H1 (cell line): ENCODE measurements around the gene SNX33. TPM values are rescaled to one million over a fixed set of nuclear protein-coding genes. Genes with fewer than 3 reads are reported as not detected.

Experiments used
- CTCF ChIA-PET: fragments of 300-600 bp; sonication (Branson Sonifier 250); formaldehyde crosslinking; loops from one replicate; lab custom pipeline; 2021; ENCODE audit not compliant: partially characterized antibody; lab: Charles Lee
- POLR2A ChIA-PET: fragments of 300-600 bp; sonication (Branson Sonifier 250); formaldehyde crosslinking; loops from one replicate; lab custom pipeline; 2021; ENCODE audit warnings: inconsistent platforms; ENCODE audit not compliant: partially characterized antibody; lab: Charles Lee
- DNase-seq, 2 experiments: peaks; one replicate each; pipeline versions ENCODE4 v3.0.0 to v3.0.0-alpha.2; 2010 to 2022; ENCODE audit warnings: low spot score in 2 of 2, low read depth in 1 of 2, mixed read lengths in 1 of 2
- FAIRE-seq: peaks from 2 replicates; lab custom pipeline; 2011; peaks lifted over from hg19 to GRCh38; lab: Jason Lieb, UNC
- H2AFZ ChIP-seq: 2 replicates; pipeline ENCODE4 v1.8.1; 2012; ENCODE audit warnings: low read length, inconsistent platforms
- H2AK5ac ChIP-seq: 2 replicates; pipeline ENCODE4 v1.6.1; 2013; ENCODE audit warnings: low read depth, low read length
- H2BK120ac ChIP-seq: replicated peaks from 2 replicates; pipeline ENCODE3; 2013; ENCODE audit warnings: low read depth, low read length, inconsistent platforms
- H2BK12ac ChIP-seq: 2 replicates; pipeline ENCODE4 v1.6.1; 2013; ENCODE audit warnings: low read depth, low read length
- H2BK15ac ChIP-seq: 2 replicates; pipeline ENCODE4 v1.6.1; 2013; ENCODE audit warnings: low read length
- H2BK20ac ChIP-seq: 2 replicates; pipeline ENCODE4 v1.6.1; 2013; ENCODE audit warnings: low read length
- H2BK5ac ChIP-seq: 2 replicates; pipeline ENCODE4 v1.6.1; 2013; ENCODE audit warnings: low read depth, low read length
- H3K14ac ChIP-seq: 2 replicates; pipeline ENCODE4 v1.6.1; 2013; ENCODE audit warnings: inconsistent platforms; ENCODE audit not compliant: insufficient read length
- H3K18ac ChIP-seq: 2 replicates; pipeline ENCODE4 v1.6.1; 2013; ENCODE audit warnings: low read length; ENCODE audit errors: extremely low read depth
- H3K23ac ChIP-seq: 2 replicates; pipeline ENCODE4 v1.6.1; 2013; ENCODE audit warnings: inconsistent platforms; ENCODE audit not compliant: insufficient read length
- H3K23me2 ChIP-seq: 2 replicates; pipeline ENCODE4 v1.6.1; 2013; ENCODE audit warnings: low read depth, low read length
- H3K27ac ChIP-seq: 2 replicates; pipeline ENCODE4 v1.6.1; 2011; ENCODE audit warnings: low read depth, low read length, inconsistent platforms
- H3K27me3 ChIP-seq, 4 experiments: replicated peaks in 1 of 4; 1 replicate in 1 of 4; 2 replicates in 3 of 4; pipeline versions ENCODE4 v1.6.1 to v1.8.1; 2011 to 2013; ENCODE audit warnings: low read length in 3 of 4, mild to moderate bottlenecking in 3 of 4, inconsistent platforms in 2 of 4, mixed read lengths in 2 of 4, moderate library complexity in 1 of 4; ENCODE audit not compliant: control insufficient read depth in 3 of 4, insufficient read depth in 3 of 4; ENCODE audit errors: extremely low read depth in 1 of 4
- H3K36me3 ChIP-seq, 4 experiments: 2 replicates each; pipeline versions ENCODE4 v1.6.1 to v1.8.1; 2011 to 2013; ENCODE audit warnings: mild to moderate bottlenecking in 4 of 4, low read length in 3 of 4, moderate library complexity in 2 of 4, control low read depth in 1 of 4, inconsistent platforms in 1 of 4; ENCODE audit not compliant: insufficient read depth in 4 of 4, control insufficient read depth in 2 of 4
- H3K4ac ChIP-seq: replicated peaks from 2 replicates; pipeline ENCODE3; 2013; ENCODE audit warnings: low read length, low read depth, mixed read lengths, inconsistent platforms; ENCODE audit not compliant: insufficient read length
- H3K4me1 ChIP-seq, 4 experiments: replicated peaks in 1 of 4; 1 replicate in 1 of 4; 2 replicates in 3 of 4; pipeline versions ENCODE4 v1.6.1 to v1.8.1; 2011 to 2013; ENCODE audit warnings: low read length in 3 of 4, inconsistent platforms in 2 of 4, mixed read lengths in 1 of 4; ENCODE audit not compliant: insufficient read depth in 4 of 4, control insufficient read depth in 3 of 4
- H3K4me2 ChIP-seq, 2 experiments: 2 replicates each; pipeline versions ENCODE4 v1.6.1 to v1.8.1; 2011 to 2013; ENCODE audit warnings: low read depth in 2 of 2, low read length in 2 of 2, control low read depth in 1 of 2, inconsistent platforms in 1 of 2, mild to moderate bottlenecking in 1 of 2; ENCODE audit not compliant: insufficient read depth in 1 of 2
- H3K4me3 ChIP-seq, 4 experiments: fragments of 200-600, 300-600 bp in 1 of 4; sonication (generic), shearing (Covaris generic), sonication (Bioruptor Twin) in 1 of 4; 2 replicates each; pipeline versions ENCODE4 v1.5.1 to v1.8.1; 2011 to 2016; ENCODE audit warnings: low read length in 4 of 4, low read depth in 3 of 4, control low read depth in 2 of 4, inconsistent platforms in 2 of 4, mild to moderate bottlenecking in 2 of 4, mixed read lengths in 1 of 4, moderate library complexity in 1 of 4; ENCODE audit not compliant: insufficient read depth in 2 of 4; ENCODE audit errors: extremely low read depth in 1 of 4
- H3K56ac ChIP-seq: replicated peaks from 2 replicates; pipeline ENCODE3; 2013; ENCODE audit warnings: low read depth, mild to moderate bottlenecking, mixed read lengths, low read length, inconsistent platforms; ENCODE audit not compliant: insufficient read length
- H3K79me1 ChIP-seq: 2 replicates; pipeline ENCODE4 v1.6.1; 2013; ENCODE audit warnings: low read depth, low read length, control low read depth
- H3K79me2 ChIP-seq, 2 experiments: 2 replicates each; pipeline versions ENCODE4 v1.6.1 to v1.8.1; 2012 to 2013; ENCODE audit warnings: low read length in 2 of 2, mild to moderate bottlenecking in 2 of 2, inconsistent platforms in 1 of 2; ENCODE audit not compliant: insufficient read depth in 2 of 2, control insufficient read depth in 1 of 2
- H3K9ac ChIP-seq, 4 experiments: replicated peaks in 1 of 4; 1 replicate in 1 of 4; 2 replicates in 3 of 4; pipeline versions ENCODE4 v1.6.1 to v1.8.1; 2011 to 2013; ENCODE audit warnings: low read depth in 3 of 4, low read length in 3 of 4, control low read depth in 2 of 4, mild to moderate bottlenecking in 2 of 4, moderate library complexity in 2 of 4, inconsistent platforms in 1 of 4; ENCODE audit errors: extremely low read depth in 1 of 4
- H3K9me3 ChIP-seq, 2 experiments: 2 replicates each; pipeline versions ENCODE4 v1.6.1 to v1.8.1; 2012 to 2013; ENCODE audit warnings: mild to moderate bottlenecking in 2 of 2, moderate library complexity in 2 of 2, control low read depth in 1 of 2, inconsistent platforms in 1 of 2, low read depth in 1 of 2, low read length in 1 of 2, mixed read lengths in 1 of 2; ENCODE audit not compliant: insufficient read depth in 2 of 2
- H4K20me1 ChIP-seq, 2 experiments: replicated peaks in 1 of 2; 2 replicates each; pipeline versions ENCODE3 to v1.8.1; 2011 to 2013; ENCODE audit warnings: inconsistent platforms in 2 of 2, low read length in 2 of 2, mild to moderate bottlenecking in 1 of 2; ENCODE audit not compliant: insufficient read depth in 2 of 2, control insufficient read depth in 1 of 2
- H4K5ac ChIP-seq: 2 replicates; pipeline ENCODE4 v1.6.1; 2013; ENCODE audit warnings: low read length, low read depth, mixed read lengths, inconsistent platforms; ENCODE audit not compliant: insufficient read length
- H4K8ac ChIP-seq: 2 replicates; pipeline ENCODE4 v1.8.0; 2013; ENCODE audit warnings: mild to moderate bottlenecking, moderate library complexity, low read length, inconsistent platforms; ENCODE audit not compliant: insufficient read depth; ENCODE audit errors: extremely low read depth
- H4K91ac ChIP-seq: replicated peaks from 2 replicates; pipeline ENCODE3; 2013; ENCODE audit warnings: low read length, mixed read lengths, inconsistent platforms; ENCODE audit not compliant: insufficient read length
- CTCF ChIP-seq, 3 experiments: IDR thresholded peaks; 1 replicate in 2 of 3; 2 replicates in 1 of 3; pipeline versions ENCODE4 v1.5.1 to v1.6.1; 2011; ENCODE audit warnings: low read length in 3 of 3, mild to moderate bottlenecking in 3 of 3, inconsistent platforms in 2 of 3, low read depth in 1 of 3, moderate library complexity in 1 of 3; ENCODE audit not compliant: insufficient read depth in 1 of 3; ENCODE audit errors: control extremely low read depth in 1 of 3
- NANOG ChIP-seq: IDR thresholded peaks from 2 replicates; pipeline ENCODE4 v1.6.1; 2011; ENCODE audit warnings: low read length, low read depth, mild to moderate bottlenecking, inconsistent platforms; ENCODE audit not compliant: insufficient read depth, poor library complexity, severe bottlenecking
- SAP30 ChIP-seq: fragments of 300-600 bp; sonication (generic); IDR thresholded peaks from 2 replicates; pipeline ENCODE4 v1.7.1; 2012; ENCODE audit warnings: low read length, moderate library complexity, mild to moderate bottlenecking, inconsistent platforms; ENCODE audit not compliant: insufficient read depth, insufficient replicate concordance
- SP4 ChIP-seq: IDR thresholded peaks from 2 replicates; pipeline ENCODE4 v1.6.1; 2012; ENCODE audit warnings: low read length, inconsistent platforms
- YY1 ChIP-seq: IDR thresholded peaks from 2 replicates; pipeline ENCODE4 v1.6.1; 2011; ENCODE audit warnings: low read depth, mild to moderate bottlenecking, low read length
- WGBS, 2 experiments: shearing (Covaris generic) in 1 of 2; methylation state at CpG; one replicate each; pipeline versions ENCODE4 v1.1.6 to v1.1.7; 2013 to 2015; ENCODE audit warnings: low lambda C conversion rate in 2 of 2, mixed read lengths in 2 of 2, inconsistent platforms in 1 of 2, low coverage in 1 of 2, missing lambda C conversion rate in 1 of 2; ENCODE audit not compliant: insufficient replicate concordance in 2 of 2, insufficient coverage in 1 of 2, insufficient read length in 1 of 2; ENCODE audit errors: extremely low coverage in 1 of 2, missing lambda C conversion rate in 1 of 2; 5-methylcytosine and 5-hydroxymethylcytosine counted together
- polyA plus RNA-seq, 7 experiments: library from polyadenylated mRNA; depleted of rRNA in 3 of 7; stranded (reverse) in 5 of 7; unstranded in 2 of 7; fragments of >200 nt in 5 of 7; fragments of 200-250 nt in 2 of 7; gene quantifications; 1 replicate in 5 of 7; 2 replicates in 1 of 7; 4 replicates in 1 of 7; pipeline versions ENCODE4 v1.2.1 to v1.2.3, GENCODE V29; 2011 to 2013; ENCODE audit warnings: missing spikeins in 2 of 7, mixed read lengths in 2 of 7
- total RNA-seq: library from RNA; stranded (reverse); fragmentation: NEBNext Ultra II Directional; extraction: Animal tissue kit (Norgen Biotek cat#: 25700); gene quantifications from 2 replicates; pipeline ENCODE4 v1.2.1, GENCODE V29; 2021
- TF ChIP-seq, protein P1 (sequence below): IDR thresholded peaks from 2 replicates; pipeline ENCODE4 v1.6.1; 2012; ENCODE audit warnings: inconsistent platforms
- TF ChIP-seq, protein P2 (sequence below): IDR thresholded peaks from 2 replicates; pipeline ENCODE4 v1.6.1; 2011; ENCODE audit warnings: low read length, improper control_type of control experiment

SNX33 gene
- total and polyA plus RNA-seq, 2 of the 8 experiments (the other 6 are each of a cell fraction or from before 2014, with no cell fraction given) = 14.3 to 22.9 TPM

DNA sequence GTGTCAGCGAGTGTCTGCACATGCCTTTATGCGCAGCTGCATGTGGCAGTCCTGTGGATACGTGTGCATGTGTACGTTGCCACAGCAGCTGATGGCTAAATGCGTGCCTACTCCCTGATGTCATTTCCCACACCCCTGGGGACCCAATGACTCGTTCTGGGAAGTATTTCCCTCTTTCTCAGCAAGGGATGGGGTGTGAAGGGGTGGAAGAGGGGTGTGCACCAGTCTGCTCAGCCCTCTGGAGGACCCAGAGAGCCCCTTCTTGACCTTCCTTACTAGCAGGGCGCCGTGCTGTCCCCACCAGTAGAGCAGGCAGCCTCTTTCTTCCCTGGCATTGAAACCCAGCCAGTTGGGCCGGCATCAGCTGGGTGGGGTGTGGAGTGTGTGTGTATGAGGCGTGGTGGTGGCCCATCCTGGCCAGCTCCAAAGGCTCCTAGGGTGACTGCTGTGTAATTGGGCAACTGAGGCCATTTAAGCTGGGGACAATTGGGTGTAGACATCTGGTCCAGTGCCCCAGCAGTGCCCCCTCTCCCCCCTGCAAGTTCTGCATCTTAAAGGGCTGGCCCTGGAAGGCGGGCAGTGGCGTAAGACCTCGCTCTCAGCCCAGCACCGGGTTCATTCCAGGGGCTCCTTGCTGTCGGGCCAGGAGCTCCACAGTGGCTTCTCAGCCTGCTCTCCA lies 19.2 kb downstream of the SNX33 start:
- Histone ChIP-seq H3K18ac (no peak overlapping the region), H2BK12ac (no peak overlapping the region), H2BK5ac (no peak overlapping the region), H2BK15ac (no peak overlapping the region), H3K56ac (no peak overlapping the region), H3K4me1 (peaks cover 0 to under 1% (median under 1%) of the 10 kb centered on the region in 4 experiments; a peak in 4 of 7 replicates), H3K4me2 (no peak overlapping the region), H3K9me3 (no peaks in the 10 kb centered on the region), H2BK20ac (no peak overlapping the region), H3K36me3 (no peaks in the 10 kb centered on the region), H4K20me1 (peaks cover 0 to 8% of the 10 kb centered on the region in 2 experiments), H3K4ac (no peak overlapping the region), H3K23me2 (no peaks in the 10 kb centered on the region; the same call in 1 of the 2 replicates), H3K79me1 (no peaks in the 10 kb centered on the region; the same call in 1 of the 2 replicates), H3K9ac (peak overlapping the region in 1 of 4 experiments; percentile 43; a peak in 1 of 7 replicates), H3K27me3 (peaks cover 0 to 3% (median 0%) of the 10 kb centered on the region in 4 experiments; a peak in 1 of 7 replicates), H2AK5ac (no peak overlapping the region), H3K14ac (no peak overlapping the region), H3K27ac (no peak overlapping the region), H2AFZ (no peak overlapping the region), H2BK120ac (no peak overlapping the region), H4K8ac (no peak overlapping the region), H3K79me2 (no peaks in the 10 kb centered on the region), H3K23ac (no peak overlapping the region), H3K4me3 (no peak overlapping the region), H4K5ac (no peak overlapping the region), H4K91ac (no peak overlapping the region)
- ChIA-PET POLR2A (interaction anchor here (0.8 to 2.6 kb wide), 4 partner anchors 11 to 20 kb away, joined by 3 to 9 read pairs (median 4); partner anchors contain the start of gene SNX33), CTCF (interaction anchor here (0.6 to 7.4 kb wide), 7 partner anchors 10 to 141 kb away, joined by 3 to 60 read pairs (median 3); no protein-coding TSS in a partner anchor)
- FAIRE-seq (no peak), DNase-seq (no peak)
- WGBS, 2 experiments = 91% methylated on average over 15 of the region's 15 CpGs; no CpG with 5 or more reads in 1 of the 2 experiments
- TF ChIP-seq SP4 (no peak), CTCF (IDR thresholded peaks at IDR 0.05; ENCODE audit: control extremely low read depth in 1 of 3, insufficient read depth in 1 of 3, low read depth in 1 of 3, low read length in 3 of 3) (no peak), NANOG (no peak), YY1 (no peak), SAP30 (no peak)
- TF ChIP-seq, protein P1, sequence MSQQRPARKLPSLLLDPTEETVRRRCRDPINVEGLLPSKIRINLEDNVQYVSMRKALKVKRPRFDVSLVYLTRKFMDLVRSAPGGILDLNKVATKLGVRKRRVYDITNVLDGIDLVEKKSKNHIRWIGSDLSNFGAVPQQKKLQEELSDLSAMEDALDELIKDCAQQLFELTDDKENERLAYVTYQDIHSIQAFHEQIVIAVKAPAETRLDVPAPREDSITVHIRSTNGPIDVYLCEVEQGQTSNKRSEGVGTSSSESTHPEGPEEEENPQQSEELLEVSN = no peak
- TF ChIP-seq, protein P2, sequence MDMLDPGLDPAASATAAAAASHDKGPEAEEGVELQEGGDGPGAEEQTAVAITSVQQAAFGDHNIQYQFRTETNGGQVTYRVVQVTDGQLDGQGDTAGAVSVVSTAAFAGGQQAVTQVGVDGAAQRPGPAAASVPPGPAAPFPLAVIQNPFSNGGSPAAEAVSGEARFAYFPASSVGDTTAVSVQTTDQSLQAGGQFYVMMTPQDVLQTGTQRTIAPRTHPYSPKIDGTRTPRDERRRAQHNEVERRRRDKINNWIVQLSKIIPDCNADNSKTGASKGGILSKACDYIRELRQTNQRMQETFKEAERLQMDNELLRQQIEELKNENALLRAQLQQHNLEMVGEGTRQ = no peak
